Stimulated activated effector memory CD8-positive, alpha-beta T cell treated with anti-CD3 and anti-CD28 coated beads, Interleukin-12 subunit alpha, Interleukin-12 subunit beta, amount 100 ng/mL, for 72 hours (primary cell): ENCODE results near the gene HAGHL.
A peak's percentile ranks its signal among the peaks of the same experiment; 100 is the strongest.
"Not testable (repeated sequence)": the region's sequence is repeated elsewhere in the genome, so short reads cannot be mapped to it uniquely, and the experiment has no call there.

ENCODE experiments used
- ATAC-seq: fragments of 150-1000 bp; cut with Tn5 transposase; 2 replicates; pipeline ENCODE4 v1.10.0; 2021
- DNase-seq, 2 donors: peaks; one replicate each; pipeline ENCODE4 v3.0.0; 2021 to 2022; ENCODE audit warnings: low spot score in 2 of 2
- H3K27ac Mint-ChIP-seq: one replicate; pipeline ENCODE4 v1.8.0; 2022; ENCODE audit warnings: mild to moderate bottlenecking, mixed read lengths
- H3K36me3 Mint-ChIP-seq: one replicate; pipeline ENCODE4 v1.8.0; 2022; ENCODE audit warnings: mild to moderate bottlenecking, mixed read lengths
- H3K4me1 Mint-ChIP-seq: one replicate; pipeline ENCODE4 v1.8.0; 2022; ENCODE audit warnings: mixed read lengths
- H3K4me3 Mint-ChIP-seq: one replicate; pipeline ENCODE4 v1.8.0; 2022; ENCODE audit warnings: mild to moderate bottlenecking, mixed read lengths
- H3K9me3 Mint-ChIP-seq: one replicate; pipeline ENCODE4 v1.8.0; 2022; ENCODE audit warnings: mixed read lengths

The HAGHL gene

DNA sequence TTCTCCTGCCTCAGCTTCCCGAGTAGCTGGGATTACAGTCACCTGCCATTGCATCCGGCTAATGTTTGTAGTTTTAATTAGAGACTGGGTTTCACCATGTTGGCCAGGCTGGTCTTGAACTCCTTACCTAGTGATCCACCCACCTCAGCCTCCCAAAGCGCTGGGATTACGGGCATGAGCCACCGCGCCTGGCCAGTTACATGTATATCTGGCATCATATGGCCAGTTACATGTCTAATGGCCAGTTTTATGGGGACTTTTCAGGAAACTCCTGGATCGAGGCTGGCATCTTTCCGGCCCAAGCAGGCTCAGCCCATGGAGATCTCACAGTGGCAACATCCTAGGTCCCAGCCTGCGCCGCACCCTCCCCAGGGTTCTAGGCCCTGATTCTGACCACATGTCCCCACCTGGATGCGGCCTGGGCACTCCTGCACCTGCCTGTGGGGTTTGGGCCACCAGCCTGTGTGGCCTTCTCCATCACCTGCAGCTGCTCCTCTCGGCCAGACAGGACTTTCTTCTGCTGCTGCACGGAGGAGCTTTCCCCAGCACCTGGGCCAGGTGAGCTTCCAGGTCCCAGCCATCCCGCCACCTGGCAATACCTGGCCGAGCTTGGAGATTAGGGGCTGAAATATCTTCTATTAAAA, 15.2 kb downstream of the HAGHL start:
- H3K36me3 Mint-ChIP-seq: peaks cover 28% of the 10 kb centered on the region
- ATAC-seq: no peak
- H3K4me3 Mint-ChIP-seq: peak overlapping the region; percentile 72
- DNase-seq: no peak
- H3K27ac Mint-ChIP-seq: no peak overlapping the region
- peaks cover 13% of the 10 kb centered on the region for H3K4me1 Mint-ChIP-seq
- H3K9me3 Mint-ChIP-seq: no peaks in the 10 kb centered on the region

DNA sequence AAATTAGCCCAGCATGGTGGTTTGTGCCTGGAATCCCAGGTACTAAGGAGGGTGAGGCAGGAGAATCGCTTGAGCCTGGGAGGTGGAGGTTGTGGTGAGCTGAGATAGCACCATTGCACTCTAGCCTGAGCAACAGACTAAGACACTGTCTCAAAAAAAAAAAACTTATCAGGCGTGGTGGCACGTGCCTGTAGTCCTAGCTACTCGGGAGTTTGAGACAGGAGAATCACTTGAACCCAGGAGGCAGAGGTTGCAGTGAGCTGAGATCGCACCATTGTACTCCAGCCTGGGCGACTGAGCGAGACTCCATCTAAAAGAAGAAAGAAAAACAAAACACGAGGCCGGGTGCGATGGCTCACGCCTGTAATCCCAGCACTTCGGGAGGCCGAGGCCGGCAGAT, 16.0 kb downstream of the HAGHL start:
- not testable (repeated sequence) for H3K27ac Mint-ChIP-seq, DNase-seq, H3K9me3 Mint-ChIP-seq, H3K4me3 Mint-ChIP-seq, ATAC-seq
- Mint-ChIP-seq H3K36me3 (peaks cover 21% of the 10 kb centered on the region), H3K4me1 (peaks cover 13% of the 10 kb centered on the region)

DNA sequence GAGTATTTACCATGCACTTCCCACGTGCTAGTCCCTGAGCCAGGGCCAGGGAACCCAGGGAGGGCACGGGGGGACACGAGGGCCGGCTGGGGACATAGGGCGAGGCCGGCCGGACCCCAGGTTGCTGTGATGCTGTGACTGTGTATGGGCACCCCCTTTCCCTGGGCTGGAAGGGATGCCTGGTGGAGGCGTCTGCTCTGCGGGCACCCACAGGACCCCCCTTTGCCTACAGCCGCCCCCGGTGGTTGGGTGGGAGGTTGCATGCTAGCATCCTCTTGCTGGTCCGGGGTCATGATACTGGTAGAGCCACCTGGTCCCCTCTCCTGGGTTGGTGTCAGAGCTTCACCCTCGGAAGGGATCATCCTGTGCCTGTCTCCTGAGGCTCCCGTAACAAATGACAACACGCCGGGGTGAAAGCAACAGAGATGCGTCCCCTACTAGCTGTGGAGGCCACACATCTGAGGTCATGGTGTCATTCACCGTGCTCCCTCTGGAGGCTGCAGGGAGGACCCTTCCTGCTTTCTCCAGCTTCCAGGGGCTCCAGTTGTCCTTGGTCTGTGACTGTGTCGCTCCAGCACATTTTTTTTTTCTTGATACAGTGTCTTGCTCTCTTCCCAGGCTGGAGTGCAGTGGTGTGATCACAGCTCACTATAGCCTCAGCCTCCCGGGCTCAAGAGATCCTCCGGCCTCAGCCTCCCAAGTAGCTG, 17.0 kb downstream of the HAGHL start:
- H3K27ac Mint-ChIP-seq: no peak overlapping the region
- ATAC-seq: no peak
- no peak for DNase-seq
- H3K9me3 Mint-ChIP-seq: no peaks in the 10 kb centered on the region
- H3K4me1 Mint-ChIP-seq: peaks cover 13% of the 10 kb centered on the region
- peaks cover 10% of the 10 kb centered on the region for H3K36me3 Mint-ChIP-seq
- H3K4me3 Mint-ChIP-seq: no peak overlapping the region

DNA sequence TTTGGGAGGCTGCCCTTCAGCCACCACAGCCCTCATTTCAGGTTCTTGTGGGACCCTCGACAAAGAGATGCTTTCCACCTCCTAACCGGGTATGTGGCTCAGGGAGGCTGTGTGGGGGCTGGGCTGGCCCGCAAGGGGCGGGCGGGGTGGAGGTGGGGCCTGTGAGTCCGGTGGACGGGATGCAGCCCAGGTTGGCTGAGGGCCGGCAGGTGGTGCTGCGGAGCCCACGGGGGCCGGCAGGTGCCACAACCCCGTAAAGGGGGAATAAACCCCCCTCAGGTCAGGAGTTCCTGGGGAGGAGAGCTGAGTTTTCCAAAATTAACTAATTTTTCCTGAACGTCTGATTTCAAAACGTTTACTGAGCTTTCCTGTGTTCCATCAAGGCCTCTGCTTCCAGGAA, 18.8 kb downstream of the HAGHL start:
- H3K9me3 Mint-ChIP-seq: no peaks in the 10 kb centered on the region
- ATAC-seq (no peak), DNase-seq (no peak)
- H3K4me3 Mint-ChIP-seq: no peak overlapping the region
- H3K27ac Mint-ChIP-seq: no peak overlapping the region
- no peaks in the 10 kb centered on the region for H3K4me1 Mint-ChIP-seq
- H3K36me3 Mint-ChIP-seq: peaks cover 7% of the 10 kb centered on the region

DNA sequence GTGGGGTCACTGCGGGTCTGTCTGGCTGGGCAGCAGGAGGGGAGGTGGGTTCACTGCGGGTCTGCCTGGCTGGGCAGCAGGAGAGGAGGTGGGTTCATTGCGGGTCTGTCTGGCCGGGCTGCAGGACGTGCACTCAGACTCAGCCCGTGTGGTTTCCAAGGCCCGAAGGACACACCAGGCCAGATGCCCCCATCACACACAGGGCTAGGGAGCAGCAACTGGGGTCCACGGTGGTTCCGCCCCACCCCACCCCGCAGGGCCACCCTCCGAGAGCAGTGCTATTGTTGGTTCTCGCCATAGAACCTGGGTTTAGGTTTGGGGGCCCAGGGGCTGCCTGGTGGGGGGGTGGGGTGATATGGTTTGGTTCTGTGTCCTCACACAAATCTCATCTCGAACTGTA, 19.7 kb downstream of the HAGHL start:
- H3K9me3 Mint-ChIP-seq: no peaks in the 10 kb centered on the region
- DNase-seq: no peak
- ATAC-seq: no peak
- H3K27ac Mint-ChIP-seq: no peak overlapping the region
- no peaks in the 10 kb centered on the region for H3K4me1 Mint-ChIP-seq
- no peak overlapping the region for H3K4me3 Mint-ChIP-seq
- H3K36me3 Mint-ChIP-seq: no peaks in the 10 kb centered on the region

DNA sequence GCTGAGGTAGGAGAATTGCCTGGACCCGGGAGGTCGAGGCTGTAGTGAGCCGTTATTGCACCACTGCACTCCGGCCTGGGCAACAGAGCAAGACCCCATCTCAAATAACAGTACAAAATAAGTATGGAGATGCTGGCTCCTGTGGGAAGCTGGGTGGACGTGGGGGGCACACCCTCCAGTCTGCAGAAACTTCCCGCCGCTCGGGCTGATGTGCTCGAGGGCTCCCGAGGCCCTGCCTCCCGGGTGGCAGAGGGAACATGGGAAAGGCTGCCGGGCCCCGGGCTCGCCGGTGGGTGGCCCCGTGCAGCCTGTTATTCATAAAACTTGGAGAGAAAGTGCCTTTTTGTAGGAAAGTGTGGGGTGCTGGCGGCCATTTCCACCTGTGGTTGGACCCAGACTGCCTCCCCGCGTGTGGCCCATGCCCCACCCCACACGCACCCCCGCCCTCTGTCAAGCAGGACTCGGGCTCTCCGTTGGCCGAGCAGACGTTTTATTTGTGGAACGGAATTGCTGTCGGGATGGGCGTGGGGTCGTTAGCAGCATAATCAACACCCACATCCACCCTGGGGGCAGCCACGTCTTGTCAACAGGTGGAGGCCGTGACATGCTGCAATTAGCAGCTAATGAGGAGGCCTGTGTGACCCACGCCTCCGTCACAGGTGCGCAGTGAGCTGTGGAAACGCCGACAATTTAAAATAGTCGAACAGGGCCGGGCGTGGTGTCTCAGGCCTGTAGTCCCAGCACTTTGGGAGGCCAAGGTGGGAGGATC, 21.3 kb downstream of the HAGHL start:
- Mint-ChIP-seq H3K4me1 (no peaks in the 10 kb centered on the region), H3K27ac (no peak overlapping the region), H3K4me3 (no peak overlapping the region), H3K36me3 (no peaks in the 10 kb centered on the region), H3K9me3 (no peaks in the 10 kb centered on the region)
- no peak for ATAC-seq
- DNase-seq: no peak

DNA sequence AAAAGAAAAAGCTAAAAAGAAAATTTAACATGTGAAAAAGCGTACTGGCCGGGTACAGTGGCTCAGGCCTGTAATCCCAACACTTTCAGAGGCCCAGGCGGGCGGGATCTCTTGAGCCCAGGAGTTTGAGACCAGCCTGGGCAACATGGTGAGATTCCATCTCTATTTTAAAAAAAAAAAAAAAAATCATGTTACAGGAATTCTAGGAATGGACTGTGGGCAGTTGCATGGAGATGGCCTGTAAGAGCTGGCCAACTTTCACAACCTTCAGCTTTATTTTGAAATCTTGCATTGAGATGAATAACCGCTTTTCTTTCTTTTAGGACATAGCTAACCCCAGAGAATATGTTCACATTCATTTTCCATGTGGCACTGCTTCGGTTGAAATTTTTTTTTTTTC, 22.1 kb downstream of the HAGHL start:
- DNase-seq (no peak), ATAC-seq (no peak)
- H3K4me1 Mint-ChIP-seq: no peaks in the 10 kb centered on the region
- H3K9me3 Mint-ChIP-seq: no peaks in the 10 kb centered on the region
- H3K4me3 Mint-ChIP-seq: no peak overlapping the region
- H3K27ac Mint-ChIP-seq: no peak overlapping the region
- H3K36me3 Mint-ChIP-seq: no peaks in the 10 kb centered on the region

DNA sequence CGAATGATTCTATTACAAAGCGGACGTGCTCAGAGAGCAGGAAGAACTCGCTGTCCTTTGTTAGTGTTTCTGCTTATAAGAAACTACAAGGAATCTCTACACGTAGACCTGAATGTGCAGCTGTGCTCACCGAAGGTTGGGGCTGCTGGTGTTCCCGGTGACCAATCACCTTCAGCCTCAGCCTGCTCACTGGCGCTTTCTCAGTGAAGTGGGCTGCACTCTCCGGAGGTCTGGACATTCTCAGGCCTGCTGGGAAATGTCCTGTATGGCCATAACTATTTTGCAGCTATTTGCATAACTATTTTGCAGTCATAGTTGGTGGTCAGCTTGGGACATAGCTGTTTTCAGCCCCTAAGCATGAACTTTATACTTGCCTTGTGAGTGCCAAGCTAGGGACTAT, 23.6 kb downstream of the HAGHL start:
- no peak for DNase-seq
- Mint-ChIP-seq H3K9me3 (no peaks in the 10 kb centered on the region), H3K36me3 (no peaks in the 10 kb centered on the region), H3K27ac (no peak overlapping the region), H3K4me1 (no peaks in the 10 kb centered on the region), H3K4me3 (no peak overlapping the region)
- no peak for ATAC-seq

DNA sequence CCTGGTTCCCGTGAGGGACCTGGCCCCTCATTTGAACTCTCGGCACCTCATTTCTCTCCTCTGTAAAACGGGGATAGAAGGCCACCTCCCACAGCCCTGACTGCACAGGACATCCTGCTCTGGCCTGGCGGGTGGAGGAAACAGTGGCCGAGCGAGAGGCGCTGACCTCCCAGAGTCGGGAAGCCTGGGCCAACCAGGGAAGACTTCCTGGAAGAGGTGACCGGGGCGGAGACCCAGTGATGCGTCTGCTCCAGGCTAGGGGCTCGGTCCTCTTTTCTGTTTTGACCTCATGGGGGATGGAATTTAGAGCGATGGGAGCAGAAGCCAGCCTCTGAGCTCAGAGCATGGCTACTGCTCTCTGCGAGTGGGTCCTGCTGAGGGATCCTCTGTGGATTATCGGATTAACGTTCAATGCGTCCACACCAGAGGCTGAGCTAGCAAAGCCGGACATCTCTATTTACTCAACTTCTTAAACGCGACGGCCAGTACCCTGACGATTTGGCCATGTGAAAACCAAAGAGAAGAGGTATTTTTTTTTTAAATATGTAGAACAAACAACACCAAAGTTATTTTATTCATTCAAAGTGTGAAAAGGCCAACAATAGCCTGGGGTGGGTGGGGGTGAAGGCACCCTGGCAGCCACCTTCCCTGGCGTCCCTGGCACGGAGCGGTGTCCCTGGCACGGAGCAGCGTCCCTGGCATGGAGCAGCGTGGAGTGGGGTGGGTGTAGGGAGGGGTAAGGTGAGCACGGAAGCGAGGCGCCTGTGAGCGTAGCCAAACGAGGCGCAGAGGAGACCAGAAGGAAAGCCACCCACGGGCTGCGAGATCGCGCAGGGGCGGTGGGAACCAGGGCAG, 24.5 kb downstream of the HAGHL start:
- DNase-seq: no peak
- H3K36me3 Mint-ChIP-seq: no peaks in the 10 kb centered on the region
- no peak for ATAC-seq
- H3K9me3 Mint-ChIP-seq: no peaks in the 10 kb centered on the region
- H3K4me1 Mint-ChIP-seq: no peaks in the 10 kb centered on the region
- H3K27ac Mint-ChIP-seq: no peak overlapping the region
- H3K4me3 Mint-ChIP-seq: no peak overlapping the region

DNA sequence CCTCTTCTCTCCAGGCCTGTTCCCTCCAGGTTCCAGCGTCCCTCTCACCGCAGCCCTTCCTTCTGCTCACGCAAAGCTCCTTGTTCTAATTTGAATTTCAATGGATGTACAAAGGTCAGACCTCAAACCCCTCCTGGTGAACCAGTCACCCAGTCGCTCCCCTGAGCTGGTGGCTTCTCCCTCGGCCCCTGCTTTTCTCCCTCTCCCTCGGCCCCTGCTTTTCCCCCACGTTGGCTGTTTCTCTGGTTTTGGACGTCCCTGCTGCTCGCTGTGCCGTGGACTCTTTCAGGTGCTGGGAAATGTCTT, 25.1 kb downstream of the HAGHL start:
- ATAC-seq: no peak
- H3K27ac Mint-ChIP-seq: no peak overlapping the region
- no peaks in the 10 kb centered on the region for H3K36me3 Mint-ChIP-seq
- H3K4me3 Mint-ChIP-seq: no peak overlapping the region
- no peaks in the 10 kb centered on the region for H3K4me1 Mint-ChIP-seq
- no peaks in the 10 kb centered on the region for H3K9me3 Mint-ChIP-seq
- DNase-seq: no peak

DNA sequence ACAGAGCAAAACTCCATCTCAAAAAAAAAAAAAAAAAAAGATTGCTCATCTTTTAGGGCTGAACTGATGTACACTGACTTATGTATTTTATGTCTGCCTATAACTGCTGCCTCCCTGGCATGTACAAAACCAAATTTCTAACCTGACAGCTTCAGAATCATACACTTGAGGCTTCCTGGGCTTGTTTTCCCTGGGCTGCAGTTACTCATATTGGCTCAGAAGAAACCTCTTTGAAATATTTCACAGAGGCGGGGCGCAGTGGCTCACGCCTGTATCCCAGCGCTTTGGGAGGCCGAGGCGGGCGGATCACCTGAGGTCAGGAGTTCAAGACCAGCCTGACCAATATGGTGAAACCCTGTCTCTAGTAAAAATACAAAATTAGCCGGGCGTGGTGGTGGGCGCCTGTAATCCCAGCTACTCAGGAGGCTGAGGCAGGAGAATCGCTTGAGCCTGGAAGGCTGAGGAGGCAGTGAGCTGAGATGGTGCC, 27.3 kb downstream of the HAGHL start:
- not testable (repeated sequence) for H3K4me3 Mint-ChIP-seq, ATAC-seq, DNase-seq, H3K4me1 Mint-ChIP-seq, H3K27ac Mint-ChIP-seq, H3K9me3 Mint-ChIP-seq, H3K36me3 Mint-ChIP-seq

DNA sequence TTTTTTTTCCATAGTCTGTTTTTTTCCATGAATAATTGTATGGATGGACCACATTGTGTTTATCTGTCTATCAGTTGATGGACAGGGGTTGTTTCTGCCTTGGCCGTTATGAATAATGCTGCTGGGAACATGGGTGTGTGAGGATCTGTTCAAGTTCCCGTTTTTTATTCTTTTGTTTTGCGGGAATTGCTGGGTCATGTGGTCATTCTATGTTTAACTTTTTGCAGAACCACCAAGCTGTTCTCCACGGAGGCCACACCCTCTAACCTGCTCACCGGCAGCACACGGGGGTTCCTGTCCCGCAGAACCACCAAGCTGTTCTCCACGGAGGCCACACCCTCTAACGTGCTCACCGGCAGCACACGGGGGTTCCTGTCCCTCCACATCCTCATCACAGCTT, 27.8 kb downstream of the HAGHL start:
- no peak overlapping the region for H3K27ac Mint-ChIP-seq
- no peaks in the 10 kb centered on the region for H3K4me1 Mint-ChIP-seq
- ATAC-seq: no peak
- no peaks in the 10 kb centered on the region for H3K9me3 Mint-ChIP-seq
- no peak overlapping the region for H3K4me3 Mint-ChIP-seq
- DNase-seq: no peak
- H3K36me3 Mint-ChIP-seq: no peaks in the 10 kb centered on the region

DNA sequence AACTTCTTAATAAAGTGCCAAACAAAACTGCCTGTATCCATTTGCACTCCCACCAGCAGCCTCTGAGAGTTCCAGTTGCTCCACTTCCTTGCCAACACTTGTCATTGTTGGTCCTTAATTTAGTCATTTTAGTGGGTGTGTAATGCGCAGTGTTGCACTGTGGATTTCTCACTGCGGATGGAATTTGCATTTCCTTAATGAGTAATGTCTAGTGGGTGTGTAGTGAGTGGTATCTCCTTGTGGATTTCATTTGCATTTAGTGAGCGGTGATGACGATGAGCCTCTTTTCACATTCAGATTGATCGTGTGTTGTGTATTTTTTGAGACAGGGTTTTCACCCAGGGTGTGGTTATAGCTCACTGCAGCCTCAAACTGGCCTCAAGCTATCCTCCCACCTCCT, 29.5 kb downstream of the HAGHL start:
- Mint-ChIP-seq H3K36me3 (no peaks in the 10 kb centered on the region), H3K9me3 (no peaks in the 10 kb centered on the region), H3K27ac (no peak overlapping the region), H3K4me3 (no peak overlapping the region), H3K4me1 (no peaks in the 10 kb centered on the region)
- ATAC-seq (peak; percentile 62), DNase-seq (no peak)

DNA sequence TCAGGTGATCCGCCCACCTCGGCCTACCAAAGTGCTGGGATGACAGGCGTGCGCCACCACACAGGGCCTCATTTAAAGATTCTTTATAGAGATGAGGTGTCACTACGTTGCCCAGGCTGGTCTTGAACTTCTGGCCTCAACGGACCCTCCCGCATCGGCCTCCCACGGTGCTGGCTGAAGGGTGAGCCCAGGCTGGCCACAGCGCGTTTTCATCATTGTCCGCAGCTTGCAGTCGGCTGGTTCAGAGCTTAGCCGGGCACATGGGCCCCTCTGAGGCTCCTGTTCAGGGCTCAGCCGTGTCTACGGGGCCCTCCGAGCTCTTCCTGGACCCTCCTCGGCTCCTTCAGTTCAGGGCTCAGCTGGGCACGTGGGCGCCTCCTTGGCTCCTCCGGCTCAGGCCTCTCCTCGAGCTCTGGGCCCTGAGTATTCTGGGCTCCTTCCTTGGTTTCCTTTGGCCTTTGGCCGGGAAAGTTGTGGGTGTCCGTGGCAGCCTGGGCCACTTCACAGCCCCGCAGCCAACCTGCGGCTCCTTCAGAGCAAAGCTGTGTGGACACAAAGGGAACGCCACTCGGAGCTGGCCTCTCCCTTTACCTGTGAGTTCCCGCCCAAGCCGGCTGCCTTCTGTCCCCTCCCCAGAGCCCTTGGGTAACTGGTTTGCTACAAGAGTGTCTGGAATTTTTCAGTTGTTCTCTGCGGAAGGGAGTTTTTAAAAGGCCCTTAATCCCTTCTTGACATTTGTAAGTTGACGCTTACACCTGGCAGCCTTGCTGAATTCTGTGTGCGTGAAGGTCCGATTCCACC, 32.4 kb downstream of the HAGHL start:
- no peak for DNase-seq
- H3K4me1 Mint-ChIP-seq: no peaks in the 10 kb centered on the region
- ATAC-seq: no peak
- no peaks in the 10 kb centered on the region for H3K9me3 Mint-ChIP-seq
- H3K27ac Mint-ChIP-seq: no peak overlapping the region
- no peaks in the 10 kb centered on the region for H3K36me3 Mint-ChIP-seq
- no peak overlapping the region for H3K4me3 Mint-ChIP-seq

GRCh38 chr16:760065-760464, 33.2 kb downstream of the HAGHL start:
- no peak overlapping the region for H3K27ac Mint-ChIP-seq

More at GRCh38 chr16:760065-760464, 33.2 kb downstream of the HAGHL start:
- no peak for DNase-seq
- Mint-ChIP-seq H3K36me3 (no peaks in the 10 kb centered on the region), H3K9me3 (no peaks in the 10 kb centered on the region), H3K4me1 (no peaks in the 10 kb centered on the region), H3K4me3 (no peak overlapping the region)
- no peak for ATAC-seq
